Natural killer cell (primary cell): ENCODE data around the gene ZDBF2. TPM values are rescaled to one million over a fixed set of nuclear protein-coding genes. Genes with fewer than 3 reads are reported as not detected.

Source experiments
- ATAC-seq, 3 donors: fragments of 150-1000 bp in 2 of 3; fragments of 200-7000 bp in 1 of 3; cut with Tn5 transposase; 1 replicate in 1 of 3; 2 replicates in 2 of 3; pipeline ENCODE4 v1.10.0; 2021; ENCODE audit warnings: mild to moderate bottlenecking in 2 of 3, moderate library complexity in 2 of 3
- DNase-seq, 2 donors: peaks; one replicate each; pipeline versions ENCODE4 v3.0.0 to v3.0.0-alpha.2; 2013 to 2021; ENCODE audit warnings: mixed read lengths in 1 of 2
- H3K27ac ChIP-seq: one replicate; pipeline ENCODE4 v1.5.1; 2013; ENCODE audit warnings: mild to moderate bottlenecking, low read length
- H3K27me3 ChIP-seq: one replicate; pipeline ENCODE4 v1.6.1; 2013; ENCODE audit warnings: low read length; ENCODE audit not compliant: control insufficient read depth, insufficient read depth
- H3K36me3 ChIP-seq: one replicate; pipeline ENCODE4 v1.6.1; 2013; ENCODE audit warnings: low read length; ENCODE audit not compliant: control insufficient read depth, insufficient read depth
- H3K4me1 ChIP-seq: one replicate; pipeline ENCODE4 v1.6.1; 2013; ENCODE audit warnings: low read length; ENCODE audit not compliant: control insufficient read depth, insufficient read depth
- H3K4me3 ChIP-seq: one replicate; pipeline ENCODE4 v1.5.1; 2013; ENCODE audit warnings: low read length
- H3K9me3 ChIP-seq: one replicate; pipeline ENCODE4 v1.6.1; 2013; ENCODE audit warnings: low read length; ENCODE audit not compliant: control insufficient read depth, insufficient read depth
- H3K27ac Mint-ChIP-seq, 2 donors: one replicate each; pipeline ENCODE4 v1.8.0; 2022; ENCODE audit warnings: mild to moderate bottlenecking in 2 of 2, mixed read lengths in 2 of 2, moderate library complexity in 1 of 2
- H3K27me3 Mint-ChIP-seq, 2 donors: one replicate each; pipeline ENCODE4 v1.8.0; 2022; ENCODE audit warnings: low read depth in 2 of 2, mixed read lengths in 2 of 2
- H3K36me3 Mint-ChIP-seq: one replicate; pipeline ENCODE4 v1.8.0; 2022; ENCODE audit warnings: mixed read lengths
- H3K4me1 Mint-ChIP-seq, 2 donors: one replicate each; pipeline ENCODE4 v1.8.0; 2022; ENCODE audit warnings: mixed read lengths in 2 of 2
- H3K4me3 Mint-ChIP-seq: one replicate; pipeline ENCODE4 v1.8.0; 2022; ENCODE audit warnings: mild to moderate bottlenecking, moderate library complexity, mixed read lengths
- H3K9me3 Mint-ChIP-seq, 2 donors: one replicate each; pipeline ENCODE4 v1.8.0; 2022; ENCODE audit warnings: mixed read lengths in 2 of 2
- CTCF ChIP-seq: fragments of 200-600 bp; IDR thresholded peaks from one replicate; pipeline ENCODE4 v1.8.0; 2022; ENCODE audit warnings: antibody characterized with exemption
- WGBS: methylation state at CpG from one replicate; pipeline ENCODE4 v1.1.7; 2013; ENCODE audit warnings: missing lambda C conversion rate; ENCODE audit not compliant: insufficient coverage; 5-methylcytosine and 5-hydroxymethylcytosine counted together
- intact Hi-C: fragments of 100-400 bp; cut with micrococcal nuclease; formaldehyde crosslinking; loops from one replicate; pipeline ENCODE4 v1.14.2; 2022
- total RNA-seq, 4 donors: library from RNA; stranded (reverse); fragments of 120-200 nt in 1 of 4; gene quantifications; one replicate each; pipeline versions ENCODE4 v1.2.3 to v1.2.4, GENCODE V29; 2013 to 2022

The ZDBF2 gene
- total RNA-seq, 3 donors from 2014 or later (not counting 1 experiment from before 2014, with no cell fraction given), result 2.1 to 8.4 (median 6.5) TPM

- intact Hi-C loops, result no loop called here
- H3K4me3 Mint-ChIP-seq, result no peak overlapping the region
- H3K27ac Mint-ChIP-seq, result no peak overlapping the region
- no peaks in the 10 kb centered on the region for H3K9me3 Mint-ChIP-seq
- no peaks in the 10 kb centered on the region for H3K9me3 ChIP-seq
- peaks cover 48 to 56% of the 10 kb centered on the region in 2 donors for H3K27me3 Mint-ChIP-seq
- TF ChIP-seq CTCF, result no peak
- H3K4me3 ChIP-seq, result no peak overlapping the region
- no peak overlapping the region for H3K27ac ChIP-seq
- H3K4me1 ChIP-seq, result no peaks in the 10 kb centered on the region
- peaks cover 26% of the 10 kb centered on the region for H3K27me3 ChIP-seq
- peaks cover 0 to 9% of the 10 kb centered on the region in 2 donors for H3K4me1 Mint-ChIP-seq
- no peaks in the 10 kb centered on the region for H3K36me3 ChIP-seq
- 38% methylated on average over 10 of the region's 10 CpGs for whole genome bisulfite sequencing
- H3K36me3 Mint-ChIP-seq, result peaks cover 5% of the 10 kb centered on the region
- ATAC-seq (no peak), DNase-seq (no peak)
Observed at GRCh38 chr2:206259376-206260187, 14.9 kb upstream of the ZDBF2 start.

GRCh38 chr2:206260188-206261012 is 14.1 kb upstream of the ZDBF2 start:
- H3K4me1 ChIP-seq, result no peaks in the 10 kb centered on the region
- no peak overlapping the region for H3K27ac Mint-ChIP-seq
- H3K9me3 ChIP-seq, result no peaks in the 10 kb centered on the region
- H3K9me3 Mint-ChIP-seq, result no peaks in the 10 kb centered on the region
- H3K27ac ChIP-seq, result no peak overlapping the region
- peaks cover 45 to 56% of the 10 kb centered on the region in 2 donors for H3K27me3 Mint-ChIP-seq
- H3K4me3 ChIP-seq, result no peak overlapping the region
- peak in 1 of 3 donors; percentile 50 for ATAC-seq
- peaks cover 5% of the 10 kb centered on the region for H3K36me3 Mint-ChIP-seq
- TF ChIP-seq CTCF, result no peak
- peak in 1 of 2 donors; percentile 32 for DNase-seq
- intact Hi-C loops, result no loop called here
- peaks cover 0 to 9% of the 10 kb centered on the region in 2 donors for H3K4me1 Mint-ChIP-seq
- WGBS, result 29% methylated on average over 7 of the region's 7 CpGs
- peaks cover 33% of the 10 kb centered on the region for H3K27me3 ChIP-seq
- H3K4me3 Mint-ChIP-seq, result no peak overlapping the region
- no peaks in the 10 kb centered on the region for H3K36me3 ChIP-seq

GRCh38 chr2:206263959-206264603 is 10.4 kb upstream of the ZDBF2 start:
- Mint-ChIP-seq H3K36me3 (no peaks in the 10 kb centered on the region), H3K4me3 (no peak overlapping the region), H3K4me1 (peaks cover 0 to 5% of the 10 kb centered on the region in 2 donors), H3K9me3 (no peaks in the 10 kb centered on the region), H3K27ac (no peak overlapping the region), H3K27me3 (peaks cover 54 to 62% of the 10 kb centered on the region in 2 donors)
- Histone ChIP-seq H3K36me3 (no peaks in the 10 kb centered on the region), H3K27me3 (peaks cover 36% of the 10 kb centered on the region), H3K4me1 (no peaks in the 10 kb centered on the region), H3K9me3 (no peaks in the 10 kb centered on the region), H3K4me3 (no peak overlapping the region), H3K27ac (no peak overlapping the region)
- DNase-seq (no peak), ATAC-seq (no peak)
- TF ChIP-seq CTCF, result no peak
- 60% methylated on average over 21 of the region's 21 CpGs for WGBS
- intact Hi-C loops, result no loop called here
